AG10803 (cell line): ENCODE data around the gene ADAMTS2.

Experiments used
- DNase-seq: peaks from one replicate; pipeline ENCODE4 v3.0.0; 2010; ENCODE audit warnings: low read depth
- H3K4me3 ChIP-seq: 2 replicates; pipeline ENCODE4 v1.5.1; 2011; ENCODE audit warnings: mild to moderate bottlenecking, low read length, control low read depth
- TF ChIP-seq, protein P1 (sequence below): conservative IDR thresholded peaks from 2 replicates; pipeline ENCODE4 v1.5.1; 2011; ENCODE audit warnings: mild to moderate bottlenecking, low read length, control low read depth, inconsistent platforms

ADAMTS2 gene

DNA sequence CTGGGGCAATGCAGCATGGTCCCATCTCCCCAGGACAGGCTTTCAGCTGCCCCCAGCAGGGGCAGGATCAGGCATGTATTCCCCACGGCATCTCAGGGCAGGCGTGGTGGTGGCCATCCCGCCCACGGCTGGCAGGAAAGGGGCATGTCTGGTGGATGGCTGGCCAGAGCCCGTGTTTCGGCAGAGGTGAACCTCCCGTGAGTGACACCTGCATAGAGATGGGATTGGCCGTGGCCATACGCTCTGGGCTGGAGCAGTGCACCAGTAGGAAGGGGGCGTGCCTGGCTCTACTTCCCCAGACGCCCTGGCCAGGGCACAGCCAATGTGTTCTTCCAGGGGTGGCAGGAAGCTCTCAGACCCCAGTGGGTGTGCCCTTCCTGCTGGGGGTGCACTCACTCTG, 146.0 kb downstream of the ADAMTS2 start:
- no peak overlapping the region for H3K4me3 ChIP-seq
- TF ChIP-seq, protein P1, sequence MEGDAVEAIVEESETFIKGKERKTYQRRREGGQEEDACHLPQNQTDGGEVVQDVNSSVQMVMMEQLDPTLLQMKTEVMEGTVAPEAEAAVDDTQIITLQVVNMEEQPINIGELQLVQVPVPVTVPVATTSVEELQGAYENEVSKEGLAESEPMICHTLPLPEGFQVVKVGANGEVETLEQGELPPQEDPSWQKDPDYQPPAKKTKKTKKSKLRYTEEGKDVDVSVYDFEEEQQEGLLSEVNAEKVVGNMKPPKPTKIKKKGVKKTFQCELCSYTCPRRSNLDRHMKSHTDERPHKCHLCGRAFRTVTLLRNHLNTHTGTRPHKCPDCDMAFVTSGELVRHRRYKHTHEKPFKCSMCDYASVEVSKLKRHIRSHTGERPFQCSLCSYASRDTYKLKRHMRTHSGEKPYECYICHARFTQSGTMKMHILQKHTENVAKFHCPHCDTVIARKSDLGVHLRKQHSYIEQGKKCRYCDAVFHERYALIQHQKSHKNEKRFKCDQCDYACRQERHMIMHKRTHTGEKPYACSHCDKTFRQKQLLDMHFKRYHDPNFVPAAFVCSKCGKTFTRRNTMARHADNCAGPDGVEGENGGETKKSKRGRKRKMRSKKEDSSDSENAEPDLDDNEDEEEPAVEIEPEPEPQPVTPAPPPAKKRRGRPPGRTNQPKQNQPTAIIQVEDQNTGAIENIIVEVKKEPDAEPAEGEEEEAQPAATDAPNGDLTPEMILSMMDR = no peak
- no peak for DNase-seq

DNA sequence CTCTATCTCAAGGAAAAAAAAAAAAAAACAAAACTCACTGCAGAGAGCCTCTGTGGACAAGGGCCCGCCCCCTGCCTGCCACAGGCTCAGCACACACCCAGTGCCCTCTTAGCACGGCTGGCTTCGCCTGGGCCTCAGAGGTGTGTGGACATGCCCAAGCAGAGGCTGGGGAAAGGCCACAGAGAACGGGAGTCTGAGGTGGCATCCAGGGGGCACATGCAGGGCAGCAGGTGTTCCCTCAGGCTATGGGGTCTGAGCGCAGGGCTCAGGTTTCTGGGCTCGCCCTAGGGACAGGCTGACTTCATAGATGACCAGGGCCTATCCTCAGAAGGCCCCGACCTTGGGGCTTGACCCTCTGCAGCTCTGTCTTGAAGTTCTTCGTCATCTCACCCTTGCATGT, 146.4 kb downstream of the ADAMTS2 start:
- TF ChIP-seq, protein P1 = no peak
- H3K4me3 ChIP-seq = no peak overlapping the region
- no peak for DNase-seq

DNA sequence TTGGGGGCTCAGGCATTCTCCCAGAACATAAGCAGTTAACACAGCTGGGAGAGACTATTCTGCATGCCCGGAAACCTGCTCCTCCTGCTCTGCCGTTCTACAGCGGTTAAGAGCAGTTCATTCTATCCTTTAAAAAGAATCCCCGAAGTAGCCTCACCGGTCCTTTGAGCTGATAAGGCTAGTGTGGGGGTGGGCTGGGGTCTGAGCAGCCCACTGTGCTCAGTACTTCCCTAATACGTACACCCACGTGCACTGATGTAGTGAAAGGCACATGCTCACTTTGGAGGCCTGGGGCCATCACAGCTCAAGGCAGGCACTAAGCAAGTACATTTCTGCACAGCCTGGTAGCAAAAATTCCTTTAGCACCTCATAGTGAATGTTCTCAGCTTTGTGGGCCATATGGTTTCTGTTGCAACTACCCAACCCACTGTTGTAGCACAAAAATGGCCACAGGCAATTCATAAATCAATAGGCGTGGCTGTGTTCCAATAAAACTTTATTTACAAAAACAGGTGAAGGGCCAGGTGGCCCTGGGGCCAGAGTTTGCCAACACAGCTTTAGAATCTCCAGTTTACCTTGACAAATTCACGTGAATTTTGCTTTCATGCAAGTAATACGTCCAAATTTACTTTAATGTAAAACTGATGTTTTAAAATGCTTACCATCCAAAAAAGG, 148.7 kb downstream of the ADAMTS2 start:
- H3K4me3 ChIP-seq = no peak overlapping the region
- peak; percentile 39 for DNase-seq
- TF ChIP-seq, protein P1 = no peak

DNA sequence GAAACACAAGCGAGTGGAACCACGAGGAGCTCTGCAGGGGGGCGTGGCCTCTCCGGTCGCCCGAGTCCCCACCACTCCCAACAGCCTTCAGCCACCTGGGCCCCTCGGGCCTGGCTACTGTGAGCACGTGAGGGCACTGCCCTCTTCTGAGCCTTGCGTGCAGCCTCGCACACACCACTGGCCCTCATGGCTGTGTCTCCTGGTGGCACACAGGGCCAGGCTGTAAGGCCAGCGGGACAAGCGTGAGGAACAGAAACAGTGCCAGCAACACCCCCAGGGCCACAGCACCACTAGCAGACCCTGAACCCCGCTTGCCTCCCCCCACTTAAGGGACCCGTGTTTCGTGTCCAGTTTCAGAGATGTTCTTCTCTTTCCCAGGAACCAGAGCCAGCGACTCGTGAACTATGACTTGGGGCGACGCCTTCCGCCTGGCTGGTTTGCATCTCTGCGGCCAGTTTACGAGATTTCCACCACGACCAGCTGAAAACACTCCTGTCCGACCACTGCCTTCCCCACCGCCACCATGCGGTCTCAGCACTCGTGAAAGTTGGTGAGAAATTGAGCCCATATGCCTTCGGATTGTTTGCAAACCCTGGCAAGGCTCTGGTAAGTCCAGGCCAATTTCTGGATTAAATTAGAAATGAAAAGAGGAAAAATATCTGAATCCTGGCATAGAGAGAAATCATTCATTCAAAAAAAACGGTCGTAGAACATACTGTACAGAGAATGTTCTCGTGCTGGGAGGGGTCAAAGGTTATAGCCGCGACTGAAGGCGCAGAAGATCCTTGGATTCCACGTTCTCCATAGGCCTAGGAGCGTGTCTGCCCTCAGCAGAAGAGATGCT, 149.5 kb downstream of the ADAMTS2 start:
- H3K4me3 ChIP-seq = no peak overlapping the region
- peak; percentile 42 for DNase-seq
- TF ChIP-seq, protein P1 = no peak

DNA sequence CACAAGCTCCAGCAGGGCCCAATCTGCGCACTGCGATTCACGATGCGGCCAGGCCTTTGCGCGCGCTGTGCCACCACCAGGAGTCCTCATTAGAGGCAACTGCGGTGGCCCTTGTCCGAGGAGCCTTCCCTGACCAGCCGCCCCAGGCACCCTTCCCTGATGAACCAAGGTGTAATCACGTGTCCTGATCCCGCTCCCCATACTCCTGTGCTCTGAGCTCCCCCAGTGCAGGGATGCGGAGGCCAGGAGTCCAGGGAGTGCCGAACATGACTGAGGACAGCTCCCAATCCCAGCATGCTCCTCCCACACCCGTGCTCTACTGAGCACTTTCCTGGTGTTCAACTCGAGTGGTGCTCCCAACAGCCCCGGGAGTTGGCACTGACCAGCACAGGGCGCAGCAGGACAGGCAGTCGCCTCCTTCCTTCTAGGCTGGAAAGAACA, 150.3 kb downstream of the ADAMTS2 start:
- TF ChIP-seq, protein P1 = no peak
- no peak for DNase-seq
- H3K4me3 ChIP-seq = no peak overlapping the region

DNA sequence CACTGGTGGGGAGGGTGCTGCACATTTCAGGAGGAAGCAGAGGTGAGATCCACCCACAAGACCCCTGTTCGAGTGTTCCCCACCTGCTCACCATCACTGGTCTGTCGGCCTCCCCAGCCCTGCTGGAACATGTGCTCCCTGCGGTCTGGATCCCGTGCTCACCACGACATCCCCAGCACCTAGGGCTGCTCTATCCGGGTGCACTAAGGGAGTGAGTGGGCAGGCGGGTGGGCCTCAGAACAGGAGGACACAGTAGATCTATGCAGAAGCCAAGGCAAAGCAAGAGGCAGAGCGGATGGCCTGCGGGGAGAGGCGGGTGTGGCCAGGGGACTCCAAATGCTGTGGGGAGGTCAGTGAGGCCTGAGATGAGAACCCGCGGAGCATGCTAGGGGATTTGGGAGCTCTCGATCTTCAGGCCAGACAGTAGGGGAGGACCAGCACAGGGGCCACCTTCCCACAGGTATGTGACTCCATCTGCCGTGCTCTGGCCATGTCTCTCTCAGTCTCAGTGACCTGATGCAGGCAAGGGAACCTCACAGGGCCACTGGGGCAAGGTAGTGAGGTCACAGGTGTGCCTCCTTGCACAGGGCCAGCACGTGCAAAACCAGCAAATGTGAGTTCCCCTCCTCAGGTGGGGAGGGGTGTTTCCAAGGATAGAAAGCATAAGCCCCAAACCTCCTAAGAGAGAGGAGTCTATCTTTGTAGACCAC, 150.9 kb downstream of the ADAMTS2 start:
- DNase-seq = no peak
- TF ChIP-seq, protein P1 = no peak
- H3K4me3 ChIP-seq = no peak overlapping the region
